NCI-H446 treated with DMSO at 0.1 percent for 48 hours (cell line): Measurements from ENCODE around the gene LRRC53.

Source experiments
- DNase-seq: peaks from one replicate; lab custom pipeline; 2025; lab: John Stamatoyannopoulos, UW

The LRRC53 gene

DNA sequence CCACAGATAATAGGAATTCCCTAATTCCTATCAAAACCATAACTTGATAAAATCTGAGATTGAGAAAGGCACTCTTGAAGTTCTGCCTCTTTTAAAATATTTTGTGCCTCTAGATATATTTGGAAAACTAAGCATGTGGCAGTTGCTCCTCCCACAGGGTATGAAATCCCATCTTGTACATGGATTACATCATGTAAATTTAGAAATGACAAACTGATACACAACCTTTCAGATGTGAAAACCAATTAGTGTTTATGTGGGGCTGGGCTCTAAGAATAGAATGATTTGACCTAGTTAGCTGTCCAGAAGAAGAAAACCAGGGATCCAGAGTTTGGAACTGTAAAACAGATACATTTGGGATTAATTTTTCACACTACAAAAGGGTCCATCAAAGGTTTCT lies 15.7 kb downstream of the LRRC53 start:
- DNase-seq, result no peak

DNA sequence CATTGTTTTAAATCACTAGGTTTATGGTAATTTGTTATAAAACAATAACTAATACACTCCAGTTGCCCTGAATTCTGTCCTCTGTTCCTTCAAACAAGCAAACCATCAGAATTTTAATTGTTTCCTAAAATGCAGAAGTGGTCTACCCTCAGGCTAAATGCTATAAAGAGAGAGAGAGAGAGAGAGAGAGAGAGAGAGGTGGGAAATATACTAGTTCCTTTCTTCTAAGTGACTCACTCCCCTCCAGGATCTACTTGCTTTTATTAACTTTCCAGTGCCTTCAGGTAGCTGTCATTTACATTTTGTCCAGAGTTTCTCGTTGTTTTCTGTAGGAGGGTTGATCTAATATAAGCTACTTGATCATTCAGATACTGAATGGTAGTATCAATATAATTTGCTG lies 26.4 kb downstream of the LRRC53 start:
- no peak for DNase-seq

DNA sequence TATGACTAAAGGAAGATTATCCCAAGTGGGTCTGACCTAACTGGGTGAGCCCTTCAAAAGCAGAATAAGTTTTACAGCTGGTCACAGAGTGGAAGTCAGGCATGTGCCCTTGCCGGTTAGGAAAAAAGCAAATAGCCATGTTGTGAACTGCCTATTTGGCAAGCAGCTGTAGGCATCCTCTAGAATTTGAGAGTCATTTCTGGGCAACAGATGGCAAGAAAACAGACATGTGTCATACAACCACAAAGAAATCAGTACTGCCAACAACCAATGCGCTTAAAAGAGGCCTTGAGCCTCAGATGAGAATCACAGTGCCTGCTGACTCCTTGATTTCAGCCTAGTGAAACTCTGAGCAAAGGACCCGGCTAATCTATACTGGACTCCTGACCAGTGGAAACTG lies 26.8 kb downstream of the LRRC53 start:
- DNase-seq, result peak; percentile 88

DNA sequence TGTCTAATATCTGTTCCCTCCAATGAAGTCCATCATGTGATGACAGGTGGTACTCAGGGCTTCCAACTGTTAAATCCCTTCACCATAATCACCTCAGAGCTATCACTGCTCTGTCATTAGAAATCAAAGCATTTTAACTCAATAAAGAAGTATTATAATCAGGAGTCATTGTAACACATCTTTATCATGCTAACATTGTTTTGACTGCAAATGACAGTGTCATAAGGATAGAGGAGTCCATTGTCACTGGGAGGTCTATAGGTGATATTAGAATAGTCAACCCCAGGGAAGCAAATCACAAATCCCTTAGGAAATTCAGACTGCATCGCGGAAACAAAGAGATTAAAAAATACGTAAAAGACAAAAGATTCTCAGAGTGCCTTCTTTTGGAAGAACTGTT lies 30.8 kb downstream of the LRRC53 start:
- DNase-seq, result no peak

DNA sequence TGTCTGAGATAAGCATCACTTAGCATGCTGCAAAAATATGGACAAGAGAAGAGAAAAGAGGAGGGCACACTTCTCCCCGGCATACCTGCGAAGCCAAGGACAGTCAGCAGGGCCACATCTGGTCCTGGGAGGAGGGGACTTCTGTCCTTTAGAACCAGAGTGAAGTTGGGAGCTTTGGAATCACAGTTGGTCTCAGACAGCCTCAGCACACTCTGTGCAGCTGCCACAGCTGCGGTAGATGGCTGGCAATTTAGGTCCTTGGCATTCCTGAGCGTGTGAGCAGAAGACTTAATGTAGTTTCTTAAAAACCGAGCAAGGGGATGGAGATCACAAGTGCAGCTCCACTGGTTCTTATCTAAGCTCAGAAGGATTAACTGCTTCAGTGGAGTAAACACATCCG lies 32.3 kb downstream of the LRRC53 start:
- DNase-seq, result no peak

DNA sequence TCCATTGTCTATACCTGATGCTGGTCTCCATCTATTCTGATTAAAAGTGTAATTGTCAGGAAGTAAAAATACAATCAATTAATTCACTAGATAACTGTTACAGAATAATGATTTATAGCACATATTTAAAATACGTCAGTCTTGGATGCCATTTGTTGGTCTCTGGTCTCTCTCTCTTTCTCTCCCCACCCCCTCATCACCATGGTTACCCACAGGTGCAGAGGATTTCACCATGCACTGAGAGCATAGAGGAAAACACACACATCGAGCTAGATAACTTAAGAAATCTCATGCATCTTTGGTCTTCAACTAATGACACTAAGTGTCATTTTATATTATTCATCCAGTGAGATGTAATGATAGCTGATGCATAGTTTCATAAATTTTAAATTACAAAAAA lies 33.4 kb downstream of the LRRC53 start:
- no peak for DNase-seq

DNA sequence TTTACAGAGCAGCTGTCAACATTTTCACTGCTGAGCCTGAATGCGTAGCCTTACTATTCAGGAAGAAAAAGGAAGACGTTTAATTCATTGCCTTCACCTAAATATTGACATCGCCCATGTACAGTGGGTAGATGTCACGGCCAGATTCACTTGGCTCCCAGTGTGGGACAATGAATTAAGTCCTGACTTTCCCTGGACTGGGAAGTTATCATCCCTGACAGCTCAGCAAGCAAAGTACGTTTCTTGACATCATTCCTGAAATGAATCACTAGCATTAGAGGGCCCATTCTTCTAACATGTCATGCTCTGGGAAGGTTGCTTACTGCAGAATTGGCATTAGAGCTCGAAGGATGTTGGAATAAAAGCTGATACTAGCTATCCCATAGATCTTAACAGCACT lies 37.8 kb downstream of the LRRC53 start:
- no peak for DNase-seq

DNA sequence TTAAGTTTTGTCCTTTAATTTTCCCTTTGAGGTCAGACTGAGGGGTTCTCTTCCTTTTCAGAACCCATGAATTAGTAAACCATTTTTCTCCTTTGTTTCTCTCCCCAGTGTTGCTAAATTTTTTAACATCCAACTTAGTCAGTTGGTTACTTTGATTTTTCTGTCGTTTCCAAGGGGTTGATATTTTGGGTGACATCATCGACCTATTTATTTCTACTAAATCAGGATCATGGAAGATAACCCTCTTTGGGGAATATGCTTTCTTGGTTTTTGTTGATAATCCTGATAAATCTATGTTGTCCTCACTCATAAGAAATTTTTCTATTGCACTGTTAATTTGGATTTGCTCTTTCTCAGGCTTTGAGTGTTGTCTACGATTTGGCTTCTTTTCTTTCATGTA lies 40.9 kb downstream of the LRRC53 start:
- DNase-seq, result no peak

DNA sequence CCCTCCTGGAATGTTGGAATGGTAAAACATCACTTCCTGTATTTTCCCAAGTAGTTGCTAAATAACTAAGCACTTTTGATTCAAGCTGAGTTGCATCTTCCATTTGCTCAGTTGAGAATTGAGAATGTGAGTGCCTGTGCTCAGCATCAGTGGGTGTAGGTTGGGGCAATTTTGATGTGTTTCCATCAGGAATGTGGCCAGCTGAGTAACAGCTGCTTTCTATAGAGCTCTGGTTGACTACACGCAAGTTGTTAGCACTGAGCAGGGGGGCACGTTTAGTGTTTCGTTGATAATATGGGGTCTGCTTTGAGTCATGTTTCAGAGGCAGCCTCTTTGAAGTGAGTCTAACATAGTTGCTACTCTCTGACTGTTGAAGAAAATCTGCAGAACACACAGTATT lies 41.5 kb downstream of the LRRC53 start:
- DNase-seq, result no peak

DNA sequence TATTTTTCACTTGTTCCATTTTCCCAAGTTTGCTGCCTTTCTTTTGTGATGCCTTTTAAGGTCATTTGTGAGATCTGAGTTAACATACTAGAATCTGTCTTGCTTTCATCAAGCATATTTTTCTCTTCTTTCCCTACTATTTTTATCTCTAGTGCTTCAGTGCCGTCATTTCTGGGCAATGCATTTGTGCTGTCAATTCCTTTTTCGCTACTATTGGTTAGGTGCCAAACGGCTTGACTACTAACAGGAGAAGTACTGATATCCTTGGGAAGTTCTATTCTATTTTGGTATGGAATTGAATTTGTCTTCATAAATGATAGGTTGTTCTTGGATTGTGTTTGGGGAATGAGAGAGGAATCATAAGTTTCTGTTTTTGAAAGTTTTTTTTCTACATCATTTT lies 42.2 kb downstream of the LRRC53 start:
- DNase-seq, result no peak

DNA sequence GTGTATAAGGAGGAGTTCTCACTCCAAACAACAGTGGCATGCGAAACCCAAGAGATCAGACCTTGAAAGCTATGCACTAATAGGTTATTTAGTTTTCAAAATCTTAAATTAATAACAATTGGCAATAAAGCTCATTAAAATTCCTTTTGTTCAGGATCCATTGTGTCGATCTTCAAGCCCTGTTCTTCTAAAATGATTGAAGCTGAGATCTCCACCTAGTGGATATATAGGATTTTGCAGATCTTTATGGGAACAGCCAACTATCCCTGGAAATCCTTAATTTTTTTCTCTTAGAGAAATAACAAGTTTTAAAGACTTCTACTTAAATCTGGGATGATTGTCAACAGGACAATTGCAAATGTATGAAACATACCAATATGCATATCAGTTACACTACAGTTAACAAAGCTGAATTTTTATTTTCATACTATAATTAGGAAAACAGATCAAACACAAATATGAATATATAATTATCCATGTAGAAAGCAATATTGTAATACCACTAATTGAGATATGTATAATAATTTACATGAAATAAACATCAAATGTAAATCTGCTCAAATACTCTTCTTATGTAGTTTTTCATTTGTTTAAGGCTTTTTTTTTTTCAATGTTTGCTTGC lies 43.3 kb downstream of the LRRC53 start:
- DNase-seq, result peak; percentile 65

DNA sequence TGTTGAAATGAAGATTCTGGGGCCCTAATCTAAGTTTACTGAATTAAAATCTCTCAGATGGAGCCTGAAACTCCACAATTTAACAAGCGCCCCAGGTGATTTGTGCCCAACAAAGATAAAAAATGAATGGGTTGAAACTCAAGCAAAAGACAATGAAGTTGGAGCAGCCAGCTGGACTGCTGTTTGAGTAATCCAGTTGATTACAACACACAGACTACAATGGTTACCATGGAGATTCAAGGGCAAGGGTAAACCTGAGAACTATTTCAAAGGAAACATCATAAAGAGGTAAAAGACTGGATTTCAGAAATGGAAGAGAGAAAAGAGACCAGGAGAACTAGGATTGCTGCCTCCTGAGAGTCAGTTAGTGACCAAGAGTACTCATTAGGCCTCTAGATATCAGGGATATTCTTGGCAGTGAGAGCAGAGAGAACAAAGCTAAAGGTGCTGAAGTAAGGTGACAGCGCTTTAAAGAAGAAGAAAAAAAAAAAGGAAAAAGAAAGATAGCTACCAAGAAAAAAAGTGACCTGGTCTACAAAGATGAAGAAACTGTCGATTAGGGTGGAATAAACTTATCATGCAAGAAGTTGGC lies 44.5 kb downstream of the LRRC53 start:
- DNase-seq, result no peak

DNA sequence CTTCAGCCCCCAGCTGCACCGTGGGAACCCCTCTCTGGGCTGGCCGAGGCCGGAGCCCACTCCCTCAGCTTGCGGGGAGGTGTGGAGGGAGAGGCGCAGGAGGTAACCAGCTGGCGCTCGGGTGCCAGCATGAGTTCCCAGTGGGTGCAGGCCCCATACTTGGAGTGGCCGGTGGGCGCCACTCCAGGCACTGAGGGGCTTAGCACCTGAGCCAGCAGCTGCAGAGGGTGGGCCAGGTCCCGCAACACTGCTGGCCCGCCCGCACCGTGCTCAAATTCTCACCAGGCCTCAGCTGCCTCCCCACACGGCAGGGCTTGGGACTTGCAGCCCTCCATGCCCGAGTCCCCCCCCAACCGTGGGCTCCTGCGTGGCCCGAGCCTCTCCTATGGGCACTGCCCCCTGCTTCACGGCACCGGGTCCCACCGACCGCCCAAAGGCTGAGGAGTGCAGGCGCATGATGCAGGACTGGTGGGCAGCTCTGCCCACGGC lies 47.2 kb downstream of the LRRC53 start:
- DNase-seq, result no peak

DNA sequence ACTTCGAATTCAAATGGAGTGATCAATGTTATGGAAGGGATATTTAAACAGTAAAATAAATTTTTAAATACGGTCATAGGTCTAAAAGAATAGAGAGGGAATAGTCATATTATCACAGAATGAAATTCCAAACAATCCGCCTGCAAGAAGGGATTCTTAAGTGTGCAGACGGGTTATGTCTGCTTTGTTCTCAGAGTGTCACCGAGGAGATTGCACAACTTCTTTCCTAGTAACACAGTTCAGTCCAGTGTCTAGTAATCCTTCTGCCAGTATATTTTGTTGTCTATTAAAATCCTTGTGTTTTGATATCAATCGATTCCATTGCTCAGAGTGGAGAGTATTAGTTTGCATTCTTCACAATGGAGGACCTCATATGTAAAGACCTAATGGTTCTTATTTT lies 48.4 kb downstream of the LRRC53 start:
- DNase-seq, result no peak

DNA sequence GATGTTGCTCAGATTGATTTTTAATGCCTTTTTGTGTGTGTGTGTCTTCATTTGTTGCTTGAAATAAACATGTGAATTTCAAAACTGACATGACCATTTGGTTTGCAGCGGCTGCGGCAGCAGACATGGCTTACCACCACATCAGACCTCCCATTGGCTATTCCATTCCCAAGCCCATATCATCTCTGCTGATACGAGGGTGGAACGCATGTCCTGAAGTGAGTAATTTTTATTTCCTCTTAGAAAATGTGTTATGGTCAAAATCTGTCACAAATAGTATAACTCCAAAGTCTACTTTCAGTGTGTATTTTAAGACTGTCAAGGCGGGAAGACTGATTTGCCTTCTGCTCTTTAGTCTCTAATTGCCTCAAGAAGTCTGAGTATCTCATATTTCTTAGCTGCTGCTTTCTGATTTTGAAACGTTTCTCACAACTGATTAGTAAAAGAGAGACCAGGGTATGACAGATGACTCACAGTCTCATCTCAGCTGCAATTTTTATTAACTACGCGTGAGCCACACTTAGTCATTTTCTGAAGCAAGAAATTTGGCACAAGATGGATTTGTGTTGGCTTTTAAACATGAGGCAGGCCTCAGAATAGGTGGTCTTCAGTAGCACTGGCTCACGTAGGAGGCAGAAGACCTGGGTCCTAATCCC lies 49.0 kb downstream of the LRRC53 start:
- DNase-seq, result peak; percentile 22

DNA sequence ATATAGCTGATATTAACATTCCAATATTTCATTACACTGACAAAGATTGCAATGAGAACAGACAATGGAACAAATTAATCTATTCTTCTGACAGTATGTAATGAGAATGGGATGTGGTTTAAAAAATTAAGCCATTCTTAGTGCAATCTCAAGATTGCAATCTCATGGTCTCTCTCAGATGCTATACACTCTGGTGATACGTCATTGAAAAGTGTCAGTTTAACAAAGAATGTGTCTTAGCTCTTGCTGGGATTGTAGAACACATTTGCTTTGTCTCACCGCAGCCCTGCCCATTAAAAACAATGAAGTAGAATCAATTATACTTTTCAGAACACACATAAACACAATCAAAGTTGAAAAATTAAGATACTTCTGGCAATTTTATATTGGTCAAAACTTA lies 55.2 kb downstream of the LRRC53 start:
- DNase-seq, result no peak

DNA sequence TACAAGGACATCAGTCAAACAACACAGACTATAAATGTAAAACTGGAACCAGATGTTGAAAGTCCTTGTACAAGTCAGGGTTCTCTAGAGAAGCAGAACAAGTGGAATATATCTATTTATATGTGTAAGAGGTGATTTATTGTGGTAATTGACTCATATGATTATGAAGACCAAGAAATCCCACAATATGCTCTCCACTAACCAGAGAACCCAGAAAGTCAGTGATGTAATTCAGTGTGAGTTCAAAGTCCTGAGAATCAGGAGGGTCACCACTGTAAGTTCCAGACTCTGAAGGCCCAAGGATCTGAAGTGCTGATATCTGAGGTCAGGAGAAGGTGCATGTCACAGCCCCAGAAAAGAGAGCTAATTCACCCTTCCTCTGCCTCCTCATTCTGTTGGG lies 57.0 kb downstream of the LRRC53 start:
- no peak for DNase-seq

DNA sequence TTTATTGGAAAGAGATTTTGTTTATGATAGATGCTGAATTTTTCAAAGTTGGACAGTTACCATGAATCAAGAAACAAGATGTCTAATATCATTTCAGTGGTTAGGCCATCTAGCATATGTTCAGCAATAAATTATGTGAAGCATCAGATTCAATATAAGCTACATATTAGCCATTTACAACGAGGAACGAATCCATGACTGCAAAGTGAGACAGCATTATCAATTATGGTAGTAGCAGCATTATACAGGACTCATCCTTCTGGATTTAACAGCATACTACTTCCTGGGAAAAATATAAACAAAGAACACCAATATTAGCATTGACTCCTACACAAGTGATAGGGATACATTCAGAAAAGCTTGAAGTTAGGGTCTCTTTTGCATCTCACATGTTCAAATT lies 59.1 kb downstream of the LRRC53 start:
- no peak for DNase-seq

DNA sequence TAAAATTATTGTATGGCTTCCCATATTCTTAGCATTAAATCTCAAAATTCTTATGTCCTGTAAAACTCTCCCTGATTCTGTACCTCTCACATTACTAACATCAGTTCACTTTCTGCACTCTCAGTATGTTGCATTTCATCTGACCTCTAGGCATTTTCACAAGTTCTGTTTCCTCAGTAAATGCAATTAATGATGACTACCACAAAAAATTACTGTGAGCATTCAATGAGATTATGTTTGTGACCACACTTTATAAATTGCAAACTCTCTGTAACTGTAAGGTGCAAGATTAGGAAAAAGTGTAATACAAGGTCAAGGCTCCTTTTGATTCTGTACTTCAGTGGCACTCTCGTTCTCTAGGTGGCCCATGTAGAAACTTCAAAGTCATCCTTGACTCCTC lies 60.4 kb downstream of the LRRC53 start:
- DNase-seq, result no peak

DNA sequence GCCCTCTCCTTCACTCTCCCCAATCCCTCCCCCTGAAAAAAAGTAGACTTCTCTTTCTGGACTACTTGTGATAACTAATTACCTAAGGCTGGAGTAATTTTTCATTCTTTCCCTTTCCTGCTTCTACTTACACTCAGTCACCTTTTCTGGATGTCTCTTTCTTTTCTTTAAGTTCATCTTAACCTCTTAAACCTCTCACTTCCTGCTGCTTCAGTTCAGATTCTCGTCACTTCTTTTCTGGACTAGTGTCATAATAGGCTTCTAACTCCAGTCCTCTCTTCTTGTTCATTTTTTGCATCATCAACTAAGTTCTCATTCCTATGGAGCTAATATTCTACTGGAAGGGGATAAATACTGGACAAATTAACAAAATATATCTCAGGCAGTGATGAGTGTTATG lies 75.4 kb downstream of the LRRC53 start:
- no peak for DNase-seq

DNA sequence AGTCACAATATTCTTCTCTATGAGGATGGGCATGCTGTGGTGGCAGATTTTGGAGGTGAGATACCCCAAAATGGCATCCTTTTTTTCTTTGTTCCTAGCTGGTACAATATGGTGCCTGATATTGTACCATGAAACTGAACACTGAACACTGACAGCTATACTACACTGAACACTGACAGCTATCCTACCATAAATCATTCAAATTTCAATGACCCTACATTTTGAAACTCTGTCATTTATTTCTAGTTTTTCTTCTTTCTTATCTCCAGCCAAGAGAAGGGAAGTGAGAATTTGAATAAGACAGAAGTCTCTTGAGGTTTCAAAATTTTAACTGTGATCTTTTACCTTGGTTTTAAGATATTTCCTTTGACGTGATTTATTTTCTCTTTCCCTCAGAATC lies 76.3 kb downstream of the LRRC53 start:
- DNase-seq, result no peak

DNA sequence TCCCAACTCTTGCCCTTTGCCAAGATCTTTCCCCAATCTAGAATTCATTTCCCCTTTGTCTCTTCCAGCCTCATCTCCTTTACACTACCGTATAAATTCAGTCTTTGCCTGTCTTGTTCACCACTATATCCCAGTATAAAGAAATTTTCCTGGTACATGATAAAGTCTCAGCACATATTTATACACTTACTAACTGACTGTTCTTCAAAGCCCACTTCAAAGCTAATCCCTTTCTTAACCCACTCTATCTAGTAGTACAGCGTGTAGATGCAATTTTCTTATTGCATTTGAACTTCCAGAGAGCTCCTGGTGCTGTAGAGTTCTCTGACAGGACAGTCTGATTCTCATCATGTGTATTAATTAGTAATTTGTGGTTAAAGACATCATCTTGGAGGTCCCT lies 78.1 kb downstream of the LRRC53 start:
- DNase-seq, result no peak

DNA sequence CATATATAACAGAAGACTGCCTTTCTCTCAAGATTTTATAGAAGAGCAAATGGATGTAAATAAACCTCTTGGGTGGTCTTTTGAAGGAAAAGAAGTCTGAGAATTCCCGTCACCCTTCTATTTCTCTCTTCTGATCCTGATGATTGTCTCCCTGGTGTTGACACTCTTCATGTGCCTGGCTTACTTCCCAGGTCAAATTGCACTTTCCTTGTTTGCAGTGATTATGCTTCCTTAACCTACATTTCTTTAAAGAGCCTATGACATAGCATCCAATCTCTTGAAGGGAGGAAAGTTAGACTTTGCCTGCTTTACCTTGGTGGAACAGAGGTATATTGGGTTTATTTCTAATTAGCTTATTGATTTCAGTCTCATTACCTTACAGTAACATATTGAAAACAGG lies 80.1 kb downstream of the LRRC53 start:
- no peak for DNase-seq

DNA sequence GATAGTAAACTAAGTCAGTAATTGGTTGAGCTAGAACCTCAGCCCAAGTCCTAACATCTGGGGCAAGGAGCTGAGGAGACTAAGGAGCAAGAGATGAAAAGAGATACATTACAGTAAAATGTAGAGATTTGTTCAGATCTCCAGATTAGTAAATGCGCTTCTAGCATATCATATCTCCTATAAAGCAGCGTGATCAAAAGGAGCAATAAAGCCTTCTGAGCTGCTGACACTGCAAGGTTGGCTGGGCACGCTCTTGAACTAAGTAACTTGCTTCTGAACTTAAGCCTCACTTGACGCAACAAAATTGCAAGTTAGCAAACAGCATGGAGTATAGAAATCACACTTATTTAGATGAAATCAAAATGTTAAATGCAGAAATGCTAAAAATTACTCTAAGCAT lies 80.9 kb downstream of the LRRC53 start:
- DNase-seq, result no peak
